ENCODE results near the gene CBX5.

DNA sequence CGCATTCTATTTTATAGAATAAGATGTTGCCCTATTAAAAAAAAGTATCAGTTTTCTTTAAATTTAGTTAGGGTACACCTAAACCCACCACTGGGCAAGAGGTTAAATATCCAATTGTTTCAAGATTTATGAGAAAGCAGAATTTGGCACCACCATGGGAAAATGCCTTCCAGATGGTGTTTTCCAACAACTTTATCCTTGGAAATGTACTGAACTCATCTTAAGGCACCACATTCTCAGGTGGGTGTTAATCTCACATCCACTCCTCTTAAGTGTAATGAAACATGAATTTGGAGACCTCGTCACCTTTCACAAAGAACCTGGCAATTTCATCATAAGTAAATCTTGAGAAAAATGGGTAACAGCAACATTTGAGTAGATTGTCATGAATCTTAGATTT is 13.1 kb downstream of the CBX5 start:
- TF ChIP-seq, protein P1, sequence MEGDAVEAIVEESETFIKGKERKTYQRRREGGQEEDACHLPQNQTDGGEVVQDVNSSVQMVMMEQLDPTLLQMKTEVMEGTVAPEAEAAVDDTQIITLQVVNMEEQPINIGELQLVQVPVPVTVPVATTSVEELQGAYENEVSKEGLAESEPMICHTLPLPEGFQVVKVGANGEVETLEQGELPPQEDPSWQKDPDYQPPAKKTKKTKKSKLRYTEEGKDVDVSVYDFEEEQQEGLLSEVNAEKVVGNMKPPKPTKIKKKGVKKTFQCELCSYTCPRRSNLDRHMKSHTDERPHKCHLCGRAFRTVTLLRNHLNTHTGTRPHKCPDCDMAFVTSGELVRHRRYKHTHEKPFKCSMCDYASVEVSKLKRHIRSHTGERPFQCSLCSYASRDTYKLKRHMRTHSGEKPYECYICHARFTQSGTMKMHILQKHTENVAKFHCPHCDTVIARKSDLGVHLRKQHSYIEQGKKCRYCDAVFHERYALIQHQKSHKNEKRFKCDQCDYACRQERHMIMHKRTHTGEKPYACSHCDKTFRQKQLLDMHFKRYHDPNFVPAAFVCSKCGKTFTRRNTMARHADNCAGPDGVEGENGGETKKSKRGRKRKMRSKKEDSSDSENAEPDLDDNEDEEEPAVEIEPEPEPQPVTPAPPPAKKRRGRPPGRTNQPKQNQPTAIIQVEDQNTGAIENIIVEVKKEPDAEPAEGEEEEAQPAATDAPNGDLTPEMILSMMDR (IDR thresholded peaks at IDR 0.05; ENCODE audit: low read length): no peak
- no peak for TF ChIP-seq EZH2 (IDR thresholded peaks at IDR 0.05; ENCODE audit: borderline replicate concordance, low read length)
